T-cell (primary cell): ENCODE results near the gene NUTM2D. TPM values are rescaled to one million over a fixed set of nuclear protein-coding genes. Genes with fewer than 3 reads are reported as not detected.

Experiments
- total RNA-seq, 35 experiments: library from RNA in 6 of 35; stranded (reverse) in 6 of 35; fragments of 120-200 nt in 1 of 35; gene quantifications; one replicate each; pipeline versions ENCODE4 v1.2.1 to v1.2.4 and lab custom pipeline; 2013 to 2026

The NUTM2D gene
- total RNA-seq, 5 donors from 2014 or later (not counting 1 experiment from before 2014, with no cell fraction given): 2.9 to 5.5 (median 4.1) TPM

Other genes with a start within 250 kb of the NUTM2D start
- gene NUTM2A, start 132.3 kb upstream of the NUTM2D start, total RNA-seq: 1 to 10 TPM in 3 of 5 donors, under 1 TPM in 1, not detected in 1; 0.93 to 3.1 (median 1.8) TPM
- 1 to 10 TPM; 2.9 to 9.6 (median 8.8) TPM for gene MINPP1, start 147.1 kb downstream of the NUTM2D start, total RNA-seq